ENCODE measurements around the gene HINT2. TPM values are rescaled to one million over a fixed set of nuclear protein-coding genes. Genes with fewer than 3 reads are reported as not detected.
A peak's percentile ranks its signal among the peaks of the same experiment; 100 is the strongest.

HINT2 gene
- total RNA-seq, 1 donor from 2014 or later = 21.8 TPM

DNA sequence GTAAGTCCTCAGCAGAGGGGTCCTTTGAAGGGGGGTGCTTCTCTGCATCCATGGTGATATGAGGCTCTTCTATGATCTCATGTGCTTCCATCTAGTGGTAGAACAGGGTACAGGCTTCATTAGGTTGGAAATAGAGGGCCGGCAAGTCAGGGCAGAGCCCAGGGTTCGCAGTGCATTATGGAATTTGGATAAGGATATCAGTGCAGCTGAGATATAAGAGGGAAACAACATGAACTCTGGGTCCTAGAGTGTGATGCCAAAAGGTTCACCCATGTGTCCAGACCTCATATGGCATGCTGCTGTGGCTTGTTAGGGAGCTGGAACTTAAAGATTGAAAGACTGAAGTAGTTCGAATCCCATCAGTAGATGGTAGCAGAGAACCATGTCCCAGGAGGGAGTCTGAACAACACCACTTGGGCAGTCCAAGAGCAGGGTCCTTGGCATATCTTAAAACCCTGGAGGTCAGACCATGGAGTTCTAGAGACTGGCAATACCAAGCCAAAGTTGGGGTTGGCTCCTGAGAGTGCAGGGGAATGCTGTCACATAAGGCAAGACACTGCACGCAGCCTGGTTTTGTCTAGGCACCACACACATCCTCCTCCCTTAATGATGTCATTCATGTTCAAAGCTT, 11.3 kb upstream of the HINT2 start:
- Mint-ChIP-seq H3K4me3 (no peak overlapping the region), H3K9me3 (no peaks in the 10 kb centered on the region), H3K4me1 (peaks cover 38% of the 10 kb centered on the region), H3K27me3 (ENCODE audit: insufficient read depth, low read depth) (peaks cover 3% of the 10 kb centered on the region), H3K36me3 (no peaks in the 10 kb centered on the region), H3K27ac (peak overlapping the region; percentile 3)
- TF ChIP-seq, protein P1, sequence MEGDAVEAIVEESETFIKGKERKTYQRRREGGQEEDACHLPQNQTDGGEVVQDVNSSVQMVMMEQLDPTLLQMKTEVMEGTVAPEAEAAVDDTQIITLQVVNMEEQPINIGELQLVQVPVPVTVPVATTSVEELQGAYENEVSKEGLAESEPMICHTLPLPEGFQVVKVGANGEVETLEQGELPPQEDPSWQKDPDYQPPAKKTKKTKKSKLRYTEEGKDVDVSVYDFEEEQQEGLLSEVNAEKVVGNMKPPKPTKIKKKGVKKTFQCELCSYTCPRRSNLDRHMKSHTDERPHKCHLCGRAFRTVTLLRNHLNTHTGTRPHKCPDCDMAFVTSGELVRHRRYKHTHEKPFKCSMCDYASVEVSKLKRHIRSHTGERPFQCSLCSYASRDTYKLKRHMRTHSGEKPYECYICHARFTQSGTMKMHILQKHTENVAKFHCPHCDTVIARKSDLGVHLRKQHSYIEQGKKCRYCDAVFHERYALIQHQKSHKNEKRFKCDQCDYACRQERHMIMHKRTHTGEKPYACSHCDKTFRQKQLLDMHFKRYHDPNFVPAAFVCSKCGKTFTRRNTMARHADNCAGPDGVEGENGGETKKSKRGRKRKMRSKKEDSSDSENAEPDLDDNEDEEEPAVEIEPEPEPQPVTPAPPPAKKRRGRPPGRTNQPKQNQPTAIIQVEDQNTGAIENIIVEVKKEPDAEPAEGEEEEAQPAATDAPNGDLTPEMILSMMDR (IDR thresholded peaks at IDR 0.05) = peak; percentile 73
- TF ChIP-seq EZH2phosphoT487 (IDR thresholded peaks at IDR 0.05) (no peak), EZH2 (IDR thresholded peaks at IDR 0.05) (no peak)
- Histone ChIP-seq H3K36me3 (no peaks in the 10 kb centered on the region), H2AFZ (replicated peaks) (peak overlapping the region; percentile 59), H4K20me1 (ENCODE audit: low read depth) (peaks cover 3% of the 10 kb centered on the region), H3F3A (ENCODE audit: low read depth) (peaks cover 11% of the 10 kb centered on the region), H3K27ac (no peak overlapping the region), H3K79me2 (ENCODE audit: low read depth) (no peaks in the 10 kb centered on the region), H3K4me3 (no peak overlapping the region), H3K4me1 (peaks cover 11% of the 10 kb centered on the region), H3K4me2 (no peak overlapping the region), H3K9ac (no peak overlapping the region), H3K9me3 (ENCODE audit: low read depth) (no peaks in the 10 kb centered on the region), H3K27me3 (no peaks in the 10 kb centered on the region)
- peak; percentile 55 for DNase-seq (ENCODE audit: low spot score)

DNA sequence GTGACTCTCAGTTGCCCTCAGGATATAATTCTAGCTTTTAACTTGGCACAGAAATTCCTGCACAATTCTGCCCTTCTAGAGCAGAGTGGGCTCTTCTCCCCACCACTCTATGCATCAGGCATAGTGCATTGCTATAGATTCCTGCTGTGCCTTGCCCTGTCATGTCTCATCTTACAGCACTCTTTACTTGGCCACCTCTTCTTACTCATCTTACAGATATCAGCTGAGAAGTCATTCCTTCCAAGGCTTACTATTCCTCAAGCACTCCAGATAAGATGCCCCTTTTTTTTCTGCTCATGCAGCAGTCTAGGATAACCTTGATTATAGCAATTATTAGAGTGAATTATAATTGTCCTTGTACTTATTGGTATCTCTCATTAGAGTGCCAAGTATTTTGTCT, 8.1 kb upstream of the HINT2 start:
- DNase-seq (ENCODE audit: low spot score) = no peak
- H3K36me3 ChIP-seq = no peaks in the 10 kb centered on the region
- no peak overlapping the region for H3K27ac ChIP-seq
- H3K4me1 Mint-ChIP-seq = peaks cover 13% of the 10 kb centered on the region
- no peaks in the 10 kb centered on the region for H4K20me1 ChIP-seq (ENCODE audit: low read depth)
- H3K36me3 Mint-ChIP-seq = no peaks in the 10 kb centered on the region
- H3K27ac Mint-ChIP-seq = no peak overlapping the region
- no peaks in the 10 kb centered on the region for H3K27me3 ChIP-seq
- H3K4me2 ChIP-seq = no peak overlapping the region
- no peak overlapping the region for H3K4me3 Mint-ChIP-seq
- no peaks in the 10 kb centered on the region for H3F3A ChIP-seq (ENCODE audit: low read depth)
- H3K9me3 ChIP-seq (ENCODE audit: low read depth) = no peaks in the 10 kb centered on the region
- peaks cover 5% of the 10 kb centered on the region for H3K27me3 Mint-ChIP-seq (ENCODE audit: insufficient read depth, low read depth)
- H3K4me1 ChIP-seq = no peaks in the 10 kb centered on the region
- TF ChIP-seq, protein P1 (IDR thresholded peaks at IDR 0.05) = no peak
- TF ChIP-seq EZH2phosphoT487 (IDR thresholded peaks at IDR 0.05) = no peak
- no peak for TF ChIP-seq EZH2 (IDR thresholded peaks at IDR 0.05)
- H3K4me3 ChIP-seq = no peak overlapping the region
- no peaks in the 10 kb centered on the region for H3K79me2 ChIP-seq (ENCODE audit: low read depth)
- no peak overlapping the region for H3K9ac ChIP-seq
- no peak overlapping the region for H2AFZ ChIP-seq (replicated peaks)
- no peaks in the 10 kb centered on the region for H3K9me3 Mint-ChIP-seq

DNA sequence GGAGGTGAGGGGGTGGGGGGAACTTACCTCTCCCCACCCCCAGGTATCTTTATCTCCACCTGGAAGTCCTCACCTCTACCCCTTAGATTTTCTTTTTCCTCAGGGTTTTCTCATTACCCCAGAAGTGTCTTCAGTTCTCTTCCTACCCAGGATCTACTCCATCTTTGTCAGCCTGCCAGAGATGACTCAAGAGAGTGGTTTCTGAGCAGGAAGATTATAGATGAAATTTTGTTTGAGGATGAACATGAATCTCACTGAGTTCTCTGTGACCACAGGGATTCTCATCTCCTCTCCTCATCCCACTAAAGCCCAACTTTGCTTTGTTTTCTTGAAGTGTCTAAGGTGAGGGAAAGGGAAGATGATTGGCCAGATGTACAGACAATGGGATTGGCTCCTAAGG, 5.2 kb upstream of the HINT2 start:
- Mint-ChIP-seq H3K4me3 (no peak overlapping the region), H3K4me1 (peaks cover 6% of the 10 kb centered on the region), H3K27me3 (ENCODE audit: insufficient read depth, low read depth) (peaks cover 8% of the 10 kb centered on the region), H3K36me3 (no peaks in the 10 kb centered on the region), H3K27ac (no peak overlapping the region), H3K9me3 (no peaks in the 10 kb centered on the region)
- Histone ChIP-seq H3K36me3 (no peaks in the 10 kb centered on the region), H3K9me3 (ENCODE audit: low read depth) (no peaks in the 10 kb centered on the region), H4K20me1 (ENCODE audit: low read depth) (no peaks in the 10 kb centered on the region), H3K9ac (no peak overlapping the region), H3K79me2 (ENCODE audit: low read depth) (no peaks in the 10 kb centered on the region), H3K27me3 (no peaks in the 10 kb centered on the region), H3K27ac (no peak overlapping the region), H3K4me2 (no peak overlapping the region), H2AFZ (replicated peaks) (no peak overlapping the region), H3K4me1 (no peaks in the 10 kb centered on the region), H3K4me3 (no peak overlapping the region), H3F3A (ENCODE audit: low read depth) (peaks cover 12% of the 10 kb centered on the region)
- TF ChIP-seq EZH2 (IDR thresholded peaks at IDR 0.05) = no peak
- TF ChIP-seq, protein P1 (IDR thresholded peaks at IDR 0.05) = no peak
- no peak for TF ChIP-seq EZH2phosphoT487 (IDR thresholded peaks at IDR 0.05)
- no peak for DNase-seq (ENCODE audit: low spot score)
